Measurements from ENCODE around the gene ZNF813. TPM values are rescaled to one million over a fixed set of nuclear protein-coding genes. Genes with fewer than 3 reads are reported as not detected.

ZNF813 gene
- total RNA-seq, 4 donors from 2014 or later = 1.9 to 3.8 (median 3.3) TPM

GRCh38 chr19:53504885-53505284 lies 37.4 kb downstream of the ZNF813 start:
- Histone ChIP-seq H3K4me1 (no peaks in the 10 kb centered on the region), H3K27ac (peak overlapping the region in 3 of 4 donors; percentile 9 to 68 (median 37)), H3K4me3 (peak overlapping the region in 1 of 4 donors; percentile 14), H3K36me3 (no peaks in the 10 kb centered on the region), H3K27me3 (no peaks in the 10 kb centered on the region), H3K9me3 (no peaks in the 10 kb centered on the region)
- no peak for TF ChIP-seq CTCF (IDR thresholded peaks at IDR 0.05)
- peak; percentile 37 to 63 (median 59) for TF ChIP-seq POLR2AphosphoS5 (IDR thresholded peaks at IDR 0.05)
- peak; percentile 33 for TF ChIP-seq EP300 (IDR thresholded peaks at IDR 0.05; ENCODE audit: low read depth)
- in situ Hi-C loops (cut with MboI; ENCODE audit: low pct_ligation_motif_present in 1 of 4, low pct_unique_long_range_greater_than_20kb in 1 of 4, low sequenced_read_pairs in 3 of 4) = loop anchor here in 1 of 4 donors (10.0 kb wide), 1 partner anchor 90 kb away; no protein-coding TSS in a partner anchor
- intact Hi-C loops (cut with DNase I; ENCODE audit: low total_unique reads) = no loop called here
- 46 to 56% methylated on average over 7 of the region's 7 CpGs for WGBS, 2 donors (ENCODE audit: low coverage in 1 of 2)
- DNase-seq = no peak

GRCh38 chr19:53506728-53507127 lies 39.2 kb downstream of the ZNF813 start:
- in situ Hi-C loops (cut with MboI; ENCODE audit: low pct_ligation_motif_present in 1 of 4, low pct_unique_long_range_greater_than_20kb in 1 of 4, low sequenced_read_pairs in 3 of 4) = loop anchor here in 1 of 4 donors (10.0 kb wide), 1 partner anchor 92 kb away; no protein-coding TSS in a partner anchor

GRCh38 chr19:53507523-53508442 lies 40.2 kb downstream of the ZNF813 start:
- H3K27ac ChIP-seq = no peak overlapping the region
- no peaks in the 10 kb centered on the region for H3K36me3 ChIP-seq
- intact Hi-C loops (cut with DNase I; ENCODE audit: low total_unique reads) = no loop called here
- H3K27me3 ChIP-seq = no peaks in the 10 kb centered on the region
- H3K4me1 ChIP-seq = no peaks in the 10 kb centered on the region
- in situ Hi-C loops (cut with MboI; ENCODE audit: low pct_ligation_motif_present in 1 of 4, low pct_unique_long_range_greater_than_20kb in 1 of 4, low sequenced_read_pairs in 3 of 4) = loop anchor here in 1 of 4 donors (10.0 kb wide), 1 partner anchor 93 kb away; no protein-coding TSS in a partner anchor
- no peak overlapping the region for H3K4me3 ChIP-seq
- WGBS, 2 donors (ENCODE audit: low coverage in 1 of 2) = 76% methylated on average over 17 of the region's 17 CpGs; no CpG with 5 or more reads in 1 of the 2 donors
- no peaks in the 10 kb centered on the region for H3K9me3 ChIP-seq
- DNase-seq = no peak
- TF ChIP-seq EP300 (IDR thresholded peaks at IDR 0.05; ENCODE audit: low read depth) (no peak), POLR2A (IDR thresholded peaks at IDR 0.05) (no peak), POLR2AphosphoS5 (IDR thresholded peaks at IDR 0.05) (no peak), CTCF (IDR thresholded peaks at IDR 0.05) (no peak)

More at GRCh38 chr19:53506728-53507127, 39.2 kb downstream of the ZNF813 start:
- Histone ChIP-seq H3K4me1 (no peaks in the 10 kb centered on the region), H3K27me3 (no peaks in the 10 kb centered on the region), H3K4me3 (no peak overlapping the region), H3K9me3 (no peaks in the 10 kb centered on the region), H3K27ac (no peak overlapping the region), H3K36me3 (no peaks in the 10 kb centered on the region)
- TF ChIP-seq CTCF (IDR thresholded peaks at IDR 0.05) (no peak), POLR2A (IDR thresholded peaks at IDR 0.05) (no peak), POLR2AphosphoS5 (IDR thresholded peaks at IDR 0.05) (no peak), EP300 (IDR thresholded peaks at IDR 0.05; ENCODE audit: low read depth) (no peak)
- DNase-seq = no peak
- intact Hi-C loops (cut with DNase I; ENCODE audit: low total_unique reads) = no loop called here
- WGBS, 2 donors (ENCODE audit: low coverage in 1 of 2) = 65 to 71% methylated on average over 6 to 8 of the region's 8 CpGs

- Histone ChIP-seq H3K9me3 (no peaks in the 10 kb centered on the region), H3K4me3 (no peak overlapping the region), H3K27ac (no peak overlapping the region), H3K36me3 (no peaks in the 10 kb centered on the region), H3K27me3 (no peaks in the 10 kb centered on the region), H3K4me1 (no peaks in the 10 kb centered on the region)
- no peak for TF ChIP-seq EP300 (IDR thresholded peaks at IDR 0.05; ENCODE audit: low read depth)
- TF ChIP-seq POLR2A (IDR thresholded peaks at IDR 0.05) = no peak
- no peak for TF ChIP-seq CTCF (IDR thresholded peaks at IDR 0.05)
- TF ChIP-seq POLR2AphosphoS5 (IDR thresholded peaks at IDR 0.05) = no peak
- WGBS, 2 donors (ENCODE audit: low coverage in 1 of 2) = 74% methylated on average over 3 of the region's 3 CpGs; no CpG with 5 or more reads in 1 of the 2 donors
- in situ Hi-C loops (cut with MboI; ENCODE audit: low pct_ligation_motif_present in 1 of 4, low pct_unique_long_range_greater_than_20kb in 1 of 4, low sequenced_read_pairs in 3 of 4) = loop anchor here in 1 of 4 donors (10.0 kb wide), 1 partner anchor 95 kb away; no protein-coding TSS in a partner anchor
- no peak for DNase-seq
- intact Hi-C loops (cut with DNase I; ENCODE audit: low total_unique reads) = no loop called here
Measured at GRCh38 chr19:53509443-53509842, 41.9 kb downstream of the ZNF813 start.
